SK-N-SH (cell line): ENCODE results near the gene SIGLEC6. TPM values are rescaled to one million over a fixed set of nuclear protein-coding genes. Genes with fewer than 3 reads are reported as not detected.

Experiments
- CTCF ChIA-PET: fragments of 300-600, 350-600 bp; formaldehyde crosslinking; extraction: SDS; loops from one replicate; lab custom pipeline; 2021; lab: Yijun Ruan, JAX
- POLR2A ChIA-PET: fragments of 350-600 bp; sonication (Branson Sonifier 250); formaldehyde crosslinking; extraction: SDS; loops from one replicate; lab custom pipeline; 2020; ENCODE audit warnings: antibody characterized with exemption, inconsistent platforms; lab: Yijun Ruan, JAX
- DNase-seq: peaks from one replicate; pipeline ENCODE4 v3.0.0; 2012
- H2AFZ ChIP-seq: fragments of 200-600 bp; sonication (generic); 2 replicates; pipeline ENCODE4 v1.8.1; 2016; ENCODE audit warnings: antibody characterized with exemption, mild to moderate bottlenecking, low read depth
- H3F3A ChIP-seq: fragments of 200-600 bp; sonication (generic); replicated peaks from 2 replicates; pipeline ENCODE3; 2016; ENCODE audit warnings: antibody characterized with exemption, mild to moderate bottlenecking; ENCODE audit not compliant: insufficient read depth
- H3K27ac ChIP-seq, 2 experiments: fragments of 200-500 bp in 1 of 2; fragments of 200-600 bp in 1 of 2; sonication (Bioruptor generic) in 1 of 2; sonication (generic), shearing (Covaris generic) in 1 of 2; 2 replicates each; pipeline versions ENCODE4 v1.5.1 to v1.6.1; 2014 to 2016; ENCODE audit warnings: low read depth in 2 of 2, inconsistent platforms in 1 of 2, low read length in 1 of 2, mild to moderate bottlenecking in 1 of 2, mixed read lengths in 1 of 2
- H3K27me3 ChIP-seq: fragments of 200-600 bp; sonication (generic), shearing (Covaris generic); 2 replicates; pipeline ENCODE4 v1.6.1; 2016; ENCODE audit warnings: mixed run types; ENCODE audit not compliant: insufficient read depth
- H3K36me3 ChIP-seq, 2 experiments: fragments of 200-500 bp in 1 of 2; fragments of 200-600 bp in 1 of 2; sonication (Bioruptor generic) in 1 of 2; sonication (generic) in 1 of 2; replicated peaks in 1 of 2; 2 replicates each; pipeline versions ENCODE3 to v1.5.1; 2014 to 2016; ENCODE audit warnings: low read length in 1 of 2, mild to moderate bottlenecking in 1 of 2; ENCODE audit not compliant: insufficient read depth in 2 of 2, control insufficient read depth in 1 of 2
- H3K4me1 ChIP-seq, 2 experiments: fragments of 200-500 bp in 1 of 2; fragments of 200-600 bp in 1 of 2; sonication (Bioruptor generic) in 1 of 2; sonication (generic), shearing (Covaris generic) in 1 of 2; 2 replicates each; pipeline versions ENCODE4 v1.5.1 to v1.6.1; 2014 to 2016; ENCODE audit warnings: low read depth in 1 of 2, low read length in 1 of 2, mixed run types in 1 of 2; ENCODE audit not compliant: insufficient read depth in 2 of 2, control insufficient read depth in 1 of 2
- H3K4me2 ChIP-seq: fragments of 200-600 bp; sonication (generic), shearing (Covaris generic); 2 replicates; pipeline ENCODE4 v1.6.1; 2017; ENCODE audit warnings: mixed run types
- H3K4me3 ChIP-seq, 2 experiments: fragments of 200-500 bp in 1 of 2; fragments of 200-600 bp in 1 of 2; sonication (Bioruptor generic) in 1 of 2; sonication (generic), shearing (Covaris generic) in 1 of 2; 2 replicates each; pipeline versions ENCODE4 v1.5.1 to v1.8.1; 2014 to 2016; ENCODE audit warnings: low read depth in 2 of 2, inconsistent platforms in 1 of 2, low read length in 1 of 2, mild to moderate bottlenecking in 1 of 2, mixed read lengths in 1 of 2, moderate library complexity in 1 of 2
- H3K79me2 ChIP-seq: fragments of 200-600 bp; sonication (generic); 2 replicates; pipeline ENCODE4 v1.8.1; 2017; ENCODE audit warnings: mild to moderate bottlenecking; ENCODE audit not compliant: insufficient read depth
- H3K9ac ChIP-seq: fragments of 200-600 bp; sonication (generic); 2 replicates; pipeline ENCODE4 v1.6.1; 2017; ENCODE audit warnings: mixed run types
- H3K9me2 ChIP-seq: fragments of 200-600 bp; sonication (generic); 2 replicates; pipeline ENCODE4 v1.6.1; 2017; ENCODE audit warnings: mixed run types
- H3K9me3 ChIP-seq: fragments of 200-600 bp; sonication (generic); 2 replicates; pipeline ENCODE4 v1.6.1; 2017; ENCODE audit warnings: mixed run types, mild to moderate bottlenecking, moderate library complexity
- H4K20me1 ChIP-seq: fragments of 200-600 bp; sonication (generic); 2 replicates; pipeline ENCODE4 v1.6.1; 2017; ENCODE audit warnings: mild to moderate bottlenecking, mixed run types; ENCODE audit not compliant: insufficient read depth
- CHD2 ChIP-seq: fragments of 150-350 bp; IDR thresholded peaks from 2 replicates; pipeline ENCODE4 v1.6.1; 2018; ENCODE audit warnings: low read length; ENCODE audit not compliant: partially characterized antibody
- CTCF ChIP-seq: fragments of 200-600 bp; sonication (generic); IDR thresholded peaks from 2 replicates; pipeline ENCODE4 v1.6.1; 2017; ENCODE audit warnings: antibody characterized with exemption, mild to moderate bottlenecking, moderate library complexity
- FOSL2 ChIP-seq: IDR thresholded peaks from 2 replicates; pipeline ENCODE4 v1.4.0; 2012; ENCODE audit warnings: low read depth, mild to moderate bottlenecking, moderate library complexity, borderline replicate concordance
- FOXJ3 ChIP-seq: sonication (generic); formaldehyde crosslinking; IDR thresholded peaks from 2 replicates; pipeline ENCODE4 v1.5.1; 2020; ENCODE audit warnings: mild to moderate bottlenecking, missing genetic modification reagents
- JUND ChIP-seq: IDR thresholded peaks from 2 replicates; pipeline ENCODE4 v1.4.0; 2012
- MEF2A ChIP-seq: IDR thresholded peaks from 2 replicates; pipeline ENCODE4 v1.4.0; 2012; ENCODE audit warnings: low read depth, borderline replicate concordance
- MXI1 ChIP-seq: IDR thresholded peaks from 2 replicates; pipeline ENCODE4 v1.6.1; 2012; ENCODE audit warnings: mild to moderate bottlenecking, low read depth, low read length, improper control_type of control experiment
- NRF1 ChIP-seq: IDR thresholded peaks from 2 replicates; pipeline ENCODE4 v1.6.1; 2012; ENCODE audit warnings: low read depth, mild to moderate bottlenecking, low read length
- PBX3 ChIP-seq: IDR thresholded peaks from 2 replicates; pipeline ENCODE4; 2012
- RAD21 ChIP-seq: IDR thresholded peaks from 2 replicates; pipeline ENCODE4 v1.6.1; 2012; ENCODE audit warnings: mild to moderate bottlenecking, low read length
- RCOR1 ChIP-seq: fragments of 150-350 bp; IDR thresholded peaks from 2 replicates; pipeline ENCODE4 v1.6.1; 2017; ENCODE audit warnings: antibody characterized with exemption, low read length
- RFX5 ChIP-seq: IDR thresholded peaks from 2 replicates; pipeline ENCODE4 v1.6.1; 2012; ENCODE audit warnings: mild to moderate bottlenecking, improper control_type of control experiment, low read length
- RXRA ChIP-seq: IDR thresholded peaks from 2 replicates; pipeline ENCODE4 v1.4.0; 2012; ENCODE audit warnings: low read depth, mild to moderate bottlenecking, borderline replicate concordance
- SMC3 ChIP-seq: IDR thresholded peaks from 2 replicates; pipeline ENCODE4 v1.6.1; 2012; ENCODE audit warnings: low read depth, low read length, improper control_type of control experiment
- TAF1 ChIP-seq: IDR thresholded peaks from 2 replicates; pipeline ENCODE4 v1.6.1; 2012; ENCODE audit warnings: low read depth, mild to moderate bottlenecking, low read length, moderate library complexity, borderline replicate concordance
- TEAD4 ChIP-seq: IDR thresholded peaks from 2 replicates; pipeline ENCODE4 v1.4.0; 2012; ENCODE audit warnings: mild to moderate bottlenecking, borderline replicate concordance; ENCODE audit not compliant: insufficient read depth
- WGBS: methylation state at CpG from one replicate; pipeline ENCODE4 v1.1.6; 2017; ENCODE audit warnings: low lambda C conversion rate; 5-methylcytosine and 5-hydroxymethylcytosine counted together
- polyA plus RNA-seq, 3 experiments: library from polyadenylated mRNA; depleted of rRNA; stranded (reverse); fragments of >200 nt; gene quantifications; 2 replicates each; pipeline ENCODE4 v1.2.3, GENCODE V29; 2012
- TF ChIP-seq, protein P1 (sequence below): IDR thresholded peaks from 2 replicates; pipeline ENCODE4 v1.6.1; 2012; ENCODE audit warnings: mild to moderate bottlenecking, low read depth, low read length, moderate library complexity
- TF ChIP-seq, protein P2 (sequence below): fragments of 150-350 bp; IDR thresholded peaks from 2 replicates; pipeline ENCODE4 v1.6.1; 2017; ENCODE audit warnings: antibody characterized with exemption, low read length, low read depth, borderline replicate concordance

The SIGLEC6 gene
- polyA plus RNA-seq, 1 of the 3 experiments (the other 2 are of a cell fraction), result not detected

DNA sequence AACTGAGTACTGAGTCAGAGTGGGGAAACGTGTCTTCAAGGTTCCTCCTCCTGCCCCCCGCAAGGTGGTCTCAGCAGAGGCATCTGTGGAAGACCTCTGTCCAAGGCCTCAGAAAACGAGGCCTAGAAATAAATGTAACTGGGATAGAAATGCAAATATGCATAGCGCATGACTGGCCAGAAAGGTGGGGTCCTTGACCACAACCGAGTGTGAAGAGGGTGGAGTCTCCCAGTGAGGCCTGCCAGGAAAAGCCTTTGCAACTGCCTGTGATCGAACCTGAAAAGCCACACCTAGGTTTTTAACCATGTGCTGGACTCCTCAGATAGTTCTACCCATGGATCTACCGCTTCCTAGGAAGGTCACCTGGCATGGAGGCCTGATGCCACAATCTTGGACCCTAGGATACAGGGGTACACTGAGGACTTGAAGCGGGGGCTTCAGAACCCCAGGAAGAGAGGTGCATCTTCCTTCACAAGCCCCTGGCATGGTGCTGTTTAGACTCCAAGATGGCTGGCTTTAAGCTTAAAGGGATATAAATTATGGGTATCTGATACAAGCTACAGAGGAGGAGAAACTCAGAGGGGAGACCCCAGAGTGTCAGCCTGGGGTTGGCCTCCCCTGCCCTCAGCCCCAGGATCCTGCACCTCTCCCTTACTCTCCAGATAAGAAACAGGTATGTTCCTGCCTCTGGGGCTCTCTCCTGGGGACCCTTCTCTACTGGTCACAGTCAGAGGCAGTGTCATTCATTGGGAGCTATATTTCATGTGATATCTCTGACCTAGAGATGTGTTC lies 18.3 kb upstream of the SIGLEC6 start (continued):
- TF ChIP-seq JUND (no peak), MEF2A (no peak)

DNA sequence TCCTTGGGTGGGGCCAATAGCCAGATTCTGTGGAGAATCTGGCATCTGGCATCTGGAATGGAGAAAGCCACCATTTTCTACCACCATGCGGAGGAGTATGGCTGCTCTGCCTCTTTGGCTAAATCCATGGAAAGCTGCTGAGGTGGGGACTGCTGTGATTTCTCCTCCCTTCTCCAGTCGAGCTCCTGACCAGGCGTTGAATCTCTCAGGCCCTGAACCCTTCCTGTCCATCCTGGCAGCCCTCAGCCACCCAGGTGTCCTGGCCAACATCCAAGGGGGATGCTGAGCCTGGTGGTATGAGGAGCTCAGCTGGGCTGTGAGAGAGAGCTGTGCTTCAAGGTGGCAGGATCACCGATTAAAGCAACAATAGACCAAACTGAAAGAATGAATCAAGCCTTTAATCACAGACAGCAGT lies 17.4 kb upstream of the SIGLEC6 start:
- no peak overlapping the region for H3K9ac ChIP-seq
- no peaks in the 10 kb centered on the region for H3K36me3 ChIP-seq
- no peaks in the 10 kb centered on the region for H4K20me1 ChIP-seq
- H3K79me2 ChIP-seq, result no peaks in the 10 kb centered on the region
- POLR2A ChIA-PET, result no interaction called here
- TF ChIP-seq FOSL2 (no peak), JUND (no peak), FOXJ3 (CRISPR knock-in tag) (no peak), MEF2A (no peak), MXI1 (no peak), PBX3 (no peak), SMC3 (no peak), RCOR1 (no peak), RFX5 (no peak), RAD21 (no peak), CHD2 (no peak), TEAD4 (no peak), TAF1 (no peak), RXRA (no peak), CTCF (no peak), NRF1 (no peak)
- TF ChIP-seq, protein P1, sequence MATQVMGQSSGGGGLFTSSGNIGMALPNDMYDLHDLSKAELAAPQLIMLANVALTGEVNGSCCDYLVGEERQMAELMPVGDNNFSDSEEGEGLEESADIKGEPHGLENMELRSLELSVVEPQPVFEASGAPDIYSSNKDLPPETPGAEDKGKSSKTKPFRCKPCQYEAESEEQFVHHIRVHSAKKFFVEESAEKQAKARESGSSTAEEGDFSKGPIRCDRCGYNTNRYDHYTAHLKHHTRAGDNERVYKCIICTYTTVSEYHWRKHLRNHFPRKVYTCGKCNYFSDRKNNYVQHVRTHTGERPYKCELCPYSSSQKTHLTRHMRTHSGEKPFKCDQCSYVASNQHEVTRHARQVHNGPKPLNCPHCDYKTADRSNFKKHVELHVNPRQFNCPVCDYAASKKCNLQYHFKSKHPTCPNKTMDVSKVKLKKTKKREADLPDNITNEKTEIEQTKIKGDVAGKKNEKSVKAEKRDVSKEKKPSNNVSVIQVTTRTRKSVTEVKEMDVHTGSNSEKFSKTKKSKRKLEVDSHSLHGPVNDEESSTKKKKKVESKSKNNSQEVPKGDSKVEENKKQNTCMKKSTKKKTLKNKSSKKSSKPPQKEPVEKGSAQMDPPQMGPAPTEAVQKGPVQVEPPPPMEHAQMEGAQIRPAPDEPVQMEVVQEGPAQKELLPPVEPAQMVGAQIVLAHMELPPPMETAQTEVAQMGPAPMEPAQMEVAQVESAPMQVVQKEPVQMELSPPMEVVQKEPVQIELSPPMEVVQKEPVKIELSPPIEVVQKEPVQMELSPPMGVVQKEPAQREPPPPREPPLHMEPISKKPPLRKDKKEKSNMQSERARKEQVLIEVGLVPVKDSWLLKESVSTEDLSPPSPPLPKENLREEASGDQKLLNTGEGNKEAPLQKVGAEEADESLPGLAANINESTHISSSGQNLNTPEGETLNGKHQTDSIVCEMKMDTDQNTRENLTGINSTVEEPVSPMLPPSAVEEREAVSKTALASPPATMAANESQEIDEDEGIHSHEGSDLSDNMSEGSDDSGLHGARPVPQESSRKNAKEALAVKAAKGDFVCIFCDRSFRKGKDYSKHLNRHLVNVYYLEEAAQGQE, result no peak
- TF ChIP-seq, protein P2, sequence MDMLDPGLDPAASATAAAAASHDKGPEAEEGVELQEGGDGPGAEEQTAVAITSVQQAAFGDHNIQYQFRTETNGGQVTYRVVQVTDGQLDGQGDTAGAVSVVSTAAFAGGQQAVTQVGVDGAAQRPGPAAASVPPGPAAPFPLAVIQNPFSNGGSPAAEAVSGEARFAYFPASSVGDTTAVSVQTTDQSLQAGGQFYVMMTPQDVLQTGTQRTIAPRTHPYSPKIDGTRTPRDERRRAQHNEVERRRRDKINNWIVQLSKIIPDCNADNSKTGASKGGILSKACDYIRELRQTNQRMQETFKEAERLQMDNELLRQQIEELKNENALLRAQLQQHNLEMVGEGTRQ, result no peak
- H3K4me1 ChIP-seq, result no peaks in the 10 kb centered on the region
- no peaks in the 10 kb centered on the region for H3K9me2 ChIP-seq
- DNase-seq, result no peak
- CTCF ChIA-PET, result no interaction called here
- no peak overlapping the region for H3K4me2 ChIP-seq
- no peaks in the 10 kb centered on the region for H3F3A ChIP-seq
- H3K27ac ChIP-seq, result no peak overlapping the region
- no peak overlapping the region for H3K4me3 ChIP-seq
- 23% methylated on average over 2 of the region's 4 CpGs for WGBS
- no peaks in the 10 kb centered on the region for H3K9me3 ChIP-seq
- no peak overlapping the region for H2AFZ ChIP-seq
- H3K27me3 ChIP-seq, result peaks cover 31% of the 10 kb centered on the region; the same call in 1 of the 2 replicates
